Colonic mucosa (tissue), 4 donors: Measurements from ENCODE around the gene PLPP6. TPM values are rescaled to one million over a fixed set of nuclear protein-coding genes. Genes with fewer than 3 reads are reported as not detected.

Source experiments
- DNase-seq: peaks from one replicate; pipeline ENCODE4 v3.0.0-alpha.2; 2020
- H3K27ac ChIP-seq: fragments of 200-600 bp; one replicate; pipeline ENCODE4 v1.8.0; 2021
- H3K27me3 ChIP-seq: fragments of 200-600 bp; one replicate; pipeline ENCODE4 v1.8.0; 2021
- H3K36me3 ChIP-seq: fragments of 200-600 bp; one replicate; pipeline ENCODE4 v1.8.0; 2021
- H3K4me1 ChIP-seq: fragments of 200-600 bp; one replicate; pipeline ENCODE4 v1.8.0; 2021; ENCODE audit warnings: mild to moderate bottlenecking
- H3K4me3 ChIP-seq: fragments of 200-600 bp; one replicate; pipeline ENCODE4 v1.8.0; 2021
- H3K9ac ChIP-seq, 2 donors: one replicate each; pipeline ENCODE4 v1.7.0; 2013; ENCODE audit warnings: control low read depth in 2 of 2, low read depth in 2 of 2, low read length in 2 of 2
- H3K9me3 ChIP-seq: fragments of 200-600 bp; one replicate; pipeline ENCODE4 v1.8.0; 2021
- CTCF ChIP-seq: fragments of 200-600 bp; IDR thresholded peaks from one replicate; pipeline ENCODE4 v1.8.0; 2022; ENCODE audit warnings: antibody characterized with exemption, mild to moderate bottlenecking
- intact Hi-C: fragments of 100-400 bp; cut with DNase I; formaldehyde crosslinking; loops from one replicate; pipeline ENCODE4 v1.14.1; 2022
- total RNA-seq, 2 donors: library from RNA; stranded (reverse); fragmentation: NEBNext Ultra II Directional in 1 of 2; extraction: Animal tissue kit (Norgen Biotek cat#: 25700) in 1 of 2; gene quantifications; one replicate each; pipeline ENCODE4 v1.2.1, GENCODE V29; 2021
- donor health status: healthy.
- donor health status: DM: no; HTN: no; CAD: no.
- donor health status: DM: no; HTN: no; CAD: no.

Gene PLPP6
- total RNA-seq, 2 donors from 2014 or later = 15.6 to 17.8 TPM

- intact Hi-C loops = no loop called here
Measured at GRCh38 chr9:4706021-4706420, 43.9 kb downstream of the PLPP6 start.

GRCh38 chr9:4706971-4707622, 45.0 kb downstream of the PLPP6 start:
- no peaks in the 10 kb centered on the region for H3K36me3 ChIP-seq

More at GRCh38 chr9:4706021-4706420, 43.9 kb downstream of the PLPP6 start:
- Histone ChIP-seq H3K9ac (no peak overlapping the region), H3K27me3 (no peaks in the 10 kb centered on the region), H3K27ac (no peak overlapping the region), H3K36me3 (no peaks in the 10 kb centered on the region), H3K4me3 (no peak overlapping the region), H3K9me3 (no peaks in the 10 kb centered on the region), H3K4me1 (no peaks in the 10 kb centered on the region)
- no peak for TF ChIP-seq CTCF
- DNase-seq = no peak

GRCh38 chr9:4709380-4709779, 47.3 kb downstream of the PLPP6 start:
- intact Hi-C loops = no loop called here
- H3K27me3 ChIP-seq = no peaks in the 10 kb centered on the region

More at GRCh38 chr9:4706971-4707622, 45.0 kb downstream of the PLPP6 start:
- Histone ChIP-seq H3K4me3 (no peak overlapping the region), H3K9me3 (no peaks in the 10 kb centered on the region), H3K27ac (no peak overlapping the region), H3K9ac (no peak overlapping the region), H3K4me1 (no peaks in the 10 kb centered on the region), H3K27me3 (no peaks in the 10 kb centered on the region)
- intact Hi-C loops = no loop called here
- DNase-seq = no peak
- TF ChIP-seq CTCF = no peak

GRCh38 chr9:4713849-4714248, 51.8 kb downstream of the PLPP6 start:
- TF ChIP-seq CTCF = no peak
- peaks cover 22% of the 10 kb centered on the region for H3K36me3 ChIP-seq
- DNase-seq = no peak
- no peak overlapping the region for H3K4me3 ChIP-seq
- no peak overlapping the region for H3K9ac ChIP-seq
- no peaks in the 10 kb centered on the region for H3K9me3 ChIP-seq
- intact Hi-C loops = no loop called here
- no peaks in the 10 kb centered on the region for H3K4me1 ChIP-seq
- H3K27ac ChIP-seq = no peak overlapping the region
- no peaks in the 10 kb centered on the region for H3K27me3 ChIP-seq

More at GRCh38 chr9:4709380-4709779, 47.3 kb downstream of the PLPP6 start:
- H3K9me3 ChIP-seq = no peaks in the 10 kb centered on the region
- H3K4me3 ChIP-seq = no peak overlapping the region
- no peaks in the 10 kb centered on the region for H3K36me3 ChIP-seq
- DNase-seq = no peak
- no peaks in the 10 kb centered on the region for H3K4me1 ChIP-seq
- H3K27ac ChIP-seq = no peak overlapping the region
- TF ChIP-seq CTCF = no peak
- no peak overlapping the region for H3K9ac ChIP-seq

GRCh38 chr9:4714266-4715016, 52.3 kb downstream of the PLPP6 start:
- intact Hi-C loops = no loop called here

More at GRCh38 chr9:4714266-4715016, 52.3 kb downstream of the PLPP6 start:
- Histone ChIP-seq H3K4me3 (no peak overlapping the region), H3K9ac (no peak overlapping the region), H3K9me3 (no peaks in the 10 kb centered on the region), H3K27ac (no peak overlapping the region), H3K27me3 (no peaks in the 10 kb centered on the region), H3K4me1 (no peaks in the 10 kb centered on the region), H3K36me3 (peaks cover 22% of the 10 kb centered on the region)
- no peak for TF ChIP-seq CTCF
- no peak for DNase-seq

Other genes starting within 250 kb of the PLPP6 start
- gene SLC1A1, start 171.8 kb upstream of the PLPP6 start, total RNA-seq = 10 to 100 TPM in 1 of 2 donors, 1 to 10 TPM in 1; 9.1 to 25.0 TPM
- gene SPATA6L, start 4.2 kb downstream of the PLPP6 start, total RNA-seq = 1 to 10 TPM; 5.0 to 6.8 TPM
- gene CDC37L1, start 17.3 kb downstream of the PLPP6 start, total RNA-seq = 10 to 100 TPM; 11.4 to 16.1 TPM
- gene AK3, start 78.9 kb downstream of the PLPP6 start, total RNA-seq = 10 to 100 TPM; 80.3 to 95.7 TPM
- 10 to 100 TPM in 1 of 2 donors, 1 to 10 TPM in 1; 7.0 to 12.5 TPM for gene RCL1, start 130.7 kb downstream of the PLPP6 start, total RNA-seq